PC-9 (cell line): ENCODE results near the gene ZNF625. TPM values are rescaled to one million over a fixed set of nuclear protein-coding genes. Genes with fewer than 3 reads are reported as not detected.
A peak's percentile ranks its signal among the peaks of the same experiment; 100 is the strongest.

Experiments
- BruUV-seq: library from RNA; stranded (reverse); fragments of 400-500 nt; replicated peaks from 2 replicates; lab custom pipeline; 2021; lab: Mats Ljungman, UMichigan
- CTCF ChIA-PET: fragments of 300-600 bp; sonication (Branson Sonifier 250); formaldehyde crosslinking; loops from one replicate; lab custom pipeline; 2022; ENCODE audit warnings: antibody characterized with exemption; lab: Charles Lee
- POLR2A ChIA-PET: fragments of 300-600 bp; sonication (Branson Sonifier 250); formaldehyde crosslinking; loops from one replicate; lab custom pipeline; 2022; ENCODE audit warnings: antibody characterized with exemption; ENCODE audit not compliant: unreplicated experiment; lab: Charles Lee
- DNase-seq, 2 experiments: peaks; one replicate each; pipeline versions ENCODE4 v3.0.0 to v3.0.0-alpha.2; 2015 to 2022; ENCODE audit warnings: mixed read lengths in 1 of 2
- H2AFZ ChIP-seq: fragments of 200-600 bp; sonication (generic); 2 replicates; pipeline ENCODE4 v1.8.1; 2017; ENCODE audit warnings: antibody characterized with exemption
- H3F3A ChIP-seq: fragments of 200-600 bp; sonication (generic); 2 replicates; pipeline ENCODE4 v1.8.1; 2017; ENCODE audit warnings: antibody characterized with exemption, mild to moderate bottlenecking, low read depth; ENCODE audit not compliant: insufficient read depth
- H3K27ac ChIP-seq: fragments of 200-600 bp; sonication (generic); 2 replicates; pipeline ENCODE4 v1.6.1; 2016; ENCODE audit warnings: mixed run types
- H3K27me3 ChIP-seq: fragments of 200-600 bp; sonication (generic); 2 replicates; pipeline ENCODE4 v1.6.1; 2016; ENCODE audit warnings: low read depth, mixed run types; ENCODE audit not compliant: insufficient read depth
- H3K36me3 ChIP-seq: fragments of 200-600 bp; sonication (generic); 2 replicates; pipeline ENCODE4 v1.6.1; 2016; ENCODE audit warnings: low read depth, mixed run types
- H3K4me1 ChIP-seq: fragments of 200-600 bp; sonication (generic); replicated peaks from 2 replicates; pipeline ENCODE4 v1.6.1; 2016; ENCODE audit warnings: mixed run types; ENCODE audit not compliant: insufficient read depth
- H3K4me2 ChIP-seq: fragments of 200-600 bp; sonication (generic); 2 replicates; pipeline ENCODE4 v1.6.1; 2017; ENCODE audit warnings: mixed run types
- H3K4me3 ChIP-seq: fragments of 200-600 bp; sonication (generic); 2 replicates; pipeline ENCODE4 v1.6.1; 2016; ENCODE audit warnings: mixed run types
- H3K79me2 ChIP-seq: fragments of 200-600 bp; sonication (generic); 2 replicates; pipeline ENCODE4 v1.6.1; 2017; ENCODE audit warnings: low read depth, mixed run types
- H3K9me2 ChIP-seq: fragments of 200-600 bp; sonication (generic); 2 replicates; pipeline ENCODE4 v1.8.1; 2017; ENCODE audit warnings: mild to moderate bottlenecking; ENCODE audit not compliant: insufficient read depth
- H3K9me3 ChIP-seq: fragments of 200-600 bp; sonication (generic); 2 replicates; pipeline ENCODE4 v1.8.1; 2016; ENCODE audit warnings: low read depth; ENCODE audit not compliant: insufficient read depth
- H4K20me1 ChIP-seq: fragments of 200-600 bp; sonication (generic); 2 replicates; pipeline ENCODE4 v1.8.1; 2017; ENCODE audit not compliant: insufficient read depth
- CTCF ChIP-seq: fragments of 200-600 bp; sonication (generic); conservative IDR thresholded peaks from 2 replicates; pipeline ENCODE4 v1.6.1; 2017; ENCODE audit warnings: mixed run types, antibody characterized with exemption, mild to moderate bottlenecking, moderate library complexity
- EZH2 ChIP-seq: fragments of 200-600 bp; sonication (generic); IDR thresholded peaks from 2 replicates; pipeline ENCODE4 v1.8.0; 2017; ENCODE audit warnings: antibody characterized with exemption, low read depth
- intact Hi-C: fragments of 100-400 bp; cut with micrococcal nuclease; formaldehyde crosslinking; loops from one replicate; pipeline ENCODE4 v1.10.0; 2022; ENCODE audit not compliant: unreplicated experiment
- total RNA-seq: library from RNA; stranded (reverse); gene quantifications from 2 replicates; pipeline ENCODE4 v1.2.3, GENCODE V29; 2021

ZNF625 gene
- total RNA-seq, 1 experiment from 2014 or later, result 6.4 TPM

- H3K27me3 ChIP-seq, result no peaks in the 10 kb centered on the region
- H3K36me3 ChIP-seq, result no peaks in the 10 kb centered on the region
- no peaks in the 10 kb centered on the region for H4K20me1 ChIP-seq
- intact Hi-C loops, result no loop called here
- TF ChIP-seq EZH2 (no peak), CTCF (no peak)
- H3K27ac ChIP-seq, result peak overlapping the region; percentile 89; the same call in 1 of the 2 replicates
- peak overlapping the region; percentile 82 for H3K4me3 ChIP-seq
- CTCF ChIA-PET, result interaction anchor here (0.6 kb wide), 1 partner anchor 12 kb away, joined by 6 read pairs; no protein-coding TSS in a partner anchor
- no peak for DNase-seq
- POLR2A ChIA-PET, result no interaction called here
- H3K9me2 ChIP-seq, result no peaks in the 10 kb centered on the region
- no TSS peak for BruUV-seq
- peak overlapping the region; percentile 91 for H2AFZ ChIP-seq
- H3K79me2 ChIP-seq, result peaks cover 40% of the 10 kb centered on the region
- H3K4me2 ChIP-seq, result peak overlapping the region; percentile 90
- H3F3A ChIP-seq, result peaks cover 9% of the 10 kb centered on the region; the same call in 1 of the 2 replicates
- no peaks in the 10 kb centered on the region for H3K9me3 ChIP-seq
- H3K4me1 ChIP-seq, result peaks cover 12% of the 10 kb centered on the region
Observed at GRCh38 chr19:12163826-12164225, 7.3 kb upstream of the ZNF625 start.

GRCh38 chr19:12162882-12163806, 6.6 kb upstream of the ZNF625 start, which contains the start of gene ZNF136:
TSS of gene ZNF136 (plus strand) at chr19:12163096. CDS start at chr19:12163204, 108 bp downstream.
- peak within 1 kb of the TSS; percentile 89 for H3K27ac ChIP-seq
- no peaks in the 10 kb centered on the region for H3K9me3 ChIP-seq
- peak within 1 kb of the TSS; percentile 82 for H3K4me3 ChIP-seq
- intact Hi-C loops, result no loop called here
- ChIA-PET POLR2A (interaction anchor here (0.6 kb wide), 1 partner anchor 23 kb away, joined by 5 read pairs; the partner anchor contains the start of gene ZNF20), CTCF (interaction anchor here (0.6 kb wide), 1 partner anchor 12 kb away, joined by 6 read pairs; no protein-coding TSS in a partner anchor)
- TSS peak; percentile 41 for BruUV-seq
- H3F3A ChIP-seq, result peaks cover 9% of the 10 kb centered on the region; the same call in 1 of the 2 replicates
- TF ChIP-seq CTCF (no peak), EZH2 (no peak)
- H3K36me3 ChIP-seq, result no peaks in the 10 kb centered on the region
- H3K4me2 ChIP-seq, result peak within 1 kb of the TSS; percentile 90
- no peaks in the 10 kb centered on the region for H4K20me1 ChIP-seq
- H3K4me1 ChIP-seq, result peaks cover 12% of the 10 kb centered on the region
- DNase-seq, result peak; percentile 89 to 90
- H3K27me3 ChIP-seq, result no peaks in the 10 kb centered on the region
- H3K9me2 ChIP-seq, result no peaks in the 10 kb centered on the region
- peaks cover 36% of the 10 kb centered on the region for H3K79me2 ChIP-seq
- peak within 1 kb of the TSS; percentile 91 for H2AFZ ChIP-seq

GRCh38 chr19:12162513-12162881, 6.0 kb upstream of the ZNF625 start:
- H3K4me2 ChIP-seq, result peak overlapping the region; percentile 90
- no peak for DNase-seq
- no peaks in the 10 kb centered on the region for H3K9me2 ChIP-seq
- no TSS peak for BruUV-seq
- H3K27ac ChIP-seq, result no peak overlapping the region
- H2AFZ ChIP-seq, result peak overlapping the region; percentile 91
- no peaks in the 10 kb centered on the region for H3K27me3 ChIP-seq
- no peaks in the 10 kb centered on the region for H4K20me1 ChIP-seq
- peaks cover 12% of the 10 kb centered on the region for H3K4me1 ChIP-seq
- peak overlapping the region; percentile 82 for H3K4me3 ChIP-seq
- no peaks in the 10 kb centered on the region for H3K9me3 ChIP-seq
- no peak for TF ChIP-seq EZH2
- TF ChIP-seq CTCF, result no peak
- H3F3A ChIP-seq, result peaks cover 9% of the 10 kb centered on the region; the same call in 1 of the 2 replicates
- H3K79me2 ChIP-seq, result peaks cover 36% of the 10 kb centered on the region
- no peaks in the 10 kb centered on the region for H3K36me3 ChIP-seq
- ChIA-PET CTCF (no interaction called here), POLR2A (no interaction called here)
- intact Hi-C loops, result no loop called here
